ENCODE data around the gene EIF5AL1.
"Not testable (repeated sequence)": the region's sequence is repeated elsewhere in the genome, so short reads cannot be mapped to it uniquely, and the experiment has no call there.

The EIF5AL1 gene

GRCh38 chr10:79556961-79557360 is 44.6 kb downstream of the EIF5AL1 start:
- DNase-seq (ENCODE audit: low read depth), result not testable (repeated sequence)

GRCh38 chr10:79559726-79560125 is 47.4 kb downstream of the EIF5AL1 start:
- DNase-seq (ENCODE audit: low read depth), result no peak

- DNase-seq (ENCODE audit: low read depth), result no peak
Measured at GRCh38 chr10:79560160-79560709, 47.9 kb downstream of the EIF5AL1 start, which contains the start of gene SFTPA2. Gene SFTPA2, minus strand, starts transcription at chr10:79560407. Its CDS starts 924 bp downstream, at chr10:79559483.

GRCh38 chr10:79561257-79561656 is 48.9 kb downstream of the EIF5AL1 start:
- DNase-seq (ENCODE audit: low read depth), result no peak

GRCh38 chr10:79562135-79562756 is 49.9 kb downstream of the EIF5AL1 start:
- no peak for DNase-seq (ENCODE audit: low read depth)

- no peak for DNase-seq (ENCODE audit: low read depth)
Measured at GRCh38 chr10:79563426-79563825, 51.1 kb downstream of the EIF5AL1 start.
